GM21619 (cell line): ENCODE data around the gene SETD2.
"Not testable (repeated sequence)": the region's sequence is repeated elsewhere in the genome, so short reads cannot be mapped to it uniquely, and the experiment has no call there.

Experiments used
- ATAC-seq: cut with Tn5 transposase; IDR thresholded peaks from one replicate; pipeline ENCODE4 v1.9.1; 2021; ENCODE audit not compliant: unreplicated experiment

The SETD2 gene

GRCh38 chr3:47042231-47042791, 121.6 kb downstream of the SETD2 start:
- no peak for ATAC-seq

- ATAC-seq, result no peak
Observed at GRCh38 chr3:47041114-47041513, 122.8 kb downstream of the SETD2 start.

GRCh38 chr3:47037302-47037701, 126.6 kb downstream of the SETD2 start:
- not testable (repeated sequence) for ATAC-seq

- no peak for ATAC-seq
Observed at GRCh38 chr3:47036145-47036544, 127.8 kb downstream of the SETD2 start.

- no peak for ATAC-seq
Observed at GRCh38 chr3:47035645-47036044, 128.3 kb downstream of the SETD2 start.

- no peak for ATAC-seq
Observed at GRCh38 chr3:47034868-47035489, 128.9 kb downstream of the SETD2 start.

- ATAC-seq, result not testable (repeated sequence)
Observed at GRCh38 chr3:47031041-47031440, 132.9 kb downstream of the SETD2 start.

GRCh38 chr3:47028667-47029066, 135.2 kb downstream of the SETD2 start:
- ATAC-seq, result no peak

GRCh38 chr3:47028146-47028545, 135.8 kb downstream of the SETD2 start:
- no peak for ATAC-seq

- not testable (repeated sequence) for ATAC-seq
Observed at GRCh38 chr3:47026432-47026831, 137.5 kb downstream of the SETD2 start.

- no peak for ATAC-seq
Observed at GRCh38 chr3:47024932-47025331, 139.0 kb downstream of the SETD2 start.

- no peak for ATAC-seq
Observed at GRCh38 chr3:47022641-47023071, 141.3 kb downstream of the SETD2 start.

GRCh38 chr3:47020311-47020710, 143.6 kb downstream of the SETD2 start:
- no peak for ATAC-seq

- peak; percentile 74 for ATAC-seq
Observed at GRCh38 chr3:47019201-47019600, 144.7 kb downstream of the SETD2 start.

GRCh38 chr3:47018269-47018611, 145.7 kb downstream of the SETD2 start:
- ATAC-seq, result no peak

GRCh38 chr3:47017504-47018268, 146.2 kb downstream of the SETD2 start:
- no peak for ATAC-seq

GRCh38 chr3:47016934-47017435, 146.9 kb downstream of the SETD2 start:
- no peak for ATAC-seq

GRCh38 chr3:47016086-47016933, 147.6 kb downstream of the SETD2 start:
- ATAC-seq, result no peak

GRCh38 chr3:47015151-47015550, 148.8 kb downstream of the SETD2 start:
- no peak for ATAC-seq

GRCh38 chr3:47014036-47014435, 149.9 kb downstream of the SETD2 start:
- no peak for ATAC-seq

GRCh38 chr3:47013231-47013630, 150.7 kb downstream of the SETD2 start:
- ATAC-seq, result no peak
